HCT116 (cell line): ENCODE measurements around the gene IL20.

Experiments used
- CEBPB ChIP-seq: IDR thresholded peaks from 2 replicates; pipeline ENCODE4 v1.6.1; 2012; ENCODE audit warnings: low read depth
- EZH2 ChIP-seq: fragments of 200-600 bp; sonication (generic); IDR thresholded peaks from 2 replicates; pipeline ENCODE4 v1.6.1; 2017; ENCODE audit warnings: antibody characterized with exemption, mixed run types
- JUND ChIP-seq: IDR thresholded peaks from 2 replicates; pipeline ENCODE4 v1.6.1; 2012
- POLR2A ChIP-seq: IDR thresholded peaks from 2 replicates; pipeline ENCODE4 v1.7.0; 2011; ENCODE audit warnings: borderline replicate concordance; ENCODE audit not compliant: insufficient read depth, insufficient read length; ENCODE audit errors: extremely low read depth
- POLR2AphosphoS5 ChIP-seq: IDR thresholded peaks from 2 replicates; pipeline ENCODE4 v1.6.1; 2011; ENCODE audit warnings: mild to moderate bottlenecking, low read depth, low read length, moderate library complexity
- RAD21 ChIP-seq: IDR thresholded peaks from 2 replicates; pipeline ENCODE4 v1.6.1; 2012; ENCODE audit warnings: low read depth, mild to moderate bottlenecking
- SRF ChIP-seq: IDR thresholded peaks from 2 replicates; pipeline ENCODE4 v1.6.1; 2012; ENCODE audit warnings: low read depth
- TCF7L2 ChIP-seq: IDR thresholded peaks from 2 replicates; pipeline ENCODE4 v1.7.0; 2011; ENCODE audit warnings: borderline replicate concordance, inconsistent platforms; ENCODE audit not compliant: insufficient read depth, insufficient read length; ENCODE audit errors: extremely low read depth
- TF ChIP-seq, protein P1 (sequence below), 3 experiments: fragments of 200-600 bp in 1 of 3; sonication (generic) in 1 of 3; IDR thresholded peaks in 2 of 3; conservative IDR thresholded peaks in 1 of 3; 2 replicates each; pipeline ENCODE4 v1.5.1; 2012 to 2017; ENCODE audit warnings: low read depth in 2 of 3, low read length in 2 of 3, antibody characterized with exemption in 1 of 3, borderline replicate concordance in 1 of 3, control low read depth in 1 of 3, mild to moderate bottlenecking in 1 of 3, mixed read lengths in 1 of 3, mixed run types in 1 of 3, moderate library complexity in 1 of 3; ENCODE audit not compliant: insufficient read depth in 1 of 3

DNA sequence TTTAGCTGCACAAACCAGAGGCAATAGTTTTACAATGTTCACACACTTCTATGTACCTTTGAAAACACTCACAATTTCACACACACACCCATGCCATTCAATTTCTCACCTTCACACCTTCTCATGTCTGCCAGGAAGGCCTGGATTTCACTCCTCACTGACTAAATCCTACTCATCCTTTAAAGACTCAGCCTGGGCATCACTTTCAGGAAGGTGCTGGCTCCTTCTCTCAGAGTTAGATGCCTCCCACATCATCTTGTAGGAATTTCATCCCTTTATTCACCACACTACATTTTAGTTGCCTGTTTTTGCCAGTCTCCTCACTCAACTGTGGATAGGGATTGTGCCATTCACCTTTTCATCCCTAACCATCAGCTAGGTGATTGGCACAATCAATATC is 2.3 kb downstream of the IL20 start:
- TF ChIP-seq JUND (no peak), POLR2A (no peak), EZH2 (no peak), RAD21 (no peak), TCF7L2 (no peak), CEBPB (no peak), POLR2AphosphoS5 (no peak), SRF (no peak)
- TF ChIP-seq, protein P1, sequence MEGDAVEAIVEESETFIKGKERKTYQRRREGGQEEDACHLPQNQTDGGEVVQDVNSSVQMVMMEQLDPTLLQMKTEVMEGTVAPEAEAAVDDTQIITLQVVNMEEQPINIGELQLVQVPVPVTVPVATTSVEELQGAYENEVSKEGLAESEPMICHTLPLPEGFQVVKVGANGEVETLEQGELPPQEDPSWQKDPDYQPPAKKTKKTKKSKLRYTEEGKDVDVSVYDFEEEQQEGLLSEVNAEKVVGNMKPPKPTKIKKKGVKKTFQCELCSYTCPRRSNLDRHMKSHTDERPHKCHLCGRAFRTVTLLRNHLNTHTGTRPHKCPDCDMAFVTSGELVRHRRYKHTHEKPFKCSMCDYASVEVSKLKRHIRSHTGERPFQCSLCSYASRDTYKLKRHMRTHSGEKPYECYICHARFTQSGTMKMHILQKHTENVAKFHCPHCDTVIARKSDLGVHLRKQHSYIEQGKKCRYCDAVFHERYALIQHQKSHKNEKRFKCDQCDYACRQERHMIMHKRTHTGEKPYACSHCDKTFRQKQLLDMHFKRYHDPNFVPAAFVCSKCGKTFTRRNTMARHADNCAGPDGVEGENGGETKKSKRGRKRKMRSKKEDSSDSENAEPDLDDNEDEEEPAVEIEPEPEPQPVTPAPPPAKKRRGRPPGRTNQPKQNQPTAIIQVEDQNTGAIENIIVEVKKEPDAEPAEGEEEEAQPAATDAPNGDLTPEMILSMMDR (IDR thresholded peaks at IDR 0.05 in 2 of 3, conservative IDR thresholded peaks at IDR 0.05 in 1 of 3; ENCODE audit: borderline replicate concordance in 1 of 3, insufficient read depth in 1 of 3, low read depth in 2 of 3, low read length in 2 of 3), result no peak
